Endodermal cell (in vitro differentiated cells): ENCODE data around the gene DDX11. TPM values are rescaled to one million over a fixed set of nuclear protein-coding genes. Genes with fewer than 3 reads are reported as not detected.
"Not testable (repeated sequence)": the region's sequence is repeated elsewhere in the genome, so short reads cannot be mapped to it uniquely, and the experiment has no call there.

Experiments used
- DNase-seq: peaks from one replicate; pipeline ENCODE4 v3.0.0-alpha.2; 2017
- H3K27ac ChIP-seq: 2 replicates; pipeline ENCODE4 v1.5.1; 2013; ENCODE audit warnings: mild to moderate bottlenecking, low read depth, low read length, moderate library complexity
- H3K27me3 ChIP-seq: 2 replicates; pipeline ENCODE4 v1.6.1; 2013; ENCODE audit warnings: mild to moderate bottlenecking, low read length, moderate library complexity; ENCODE audit not compliant: insufficient read depth, control insufficient read depth, poor library complexity, severe bottlenecking
- H3K36me3 ChIP-seq: 2 replicates; pipeline ENCODE4 v1.7.0; 2013; ENCODE audit warnings: mild to moderate bottlenecking, low read length, moderate library complexity; ENCODE audit not compliant: control insufficient read depth, insufficient read depth
- H3K4me1 ChIP-seq: one replicate; pipeline ENCODE4 v1.7.0; 2013; ENCODE audit warnings: low read length; ENCODE audit not compliant: control insufficient read depth, insufficient read depth
- H3K4me3 ChIP-seq: 2 replicates; pipeline ENCODE4 v1.5.1; 2013; ENCODE audit warnings: mild to moderate bottlenecking, low read length, moderate library complexity
- H3K9ac ChIP-seq: 2 replicates; pipeline ENCODE4 v1.6.1; 2013; ENCODE audit warnings: mild to moderate bottlenecking, low read length, moderate library complexity; ENCODE audit not compliant: poor library complexity, severe bottlenecking; ENCODE audit errors: extremely low read depth
- H3K9me3 ChIP-seq: 2 replicates; pipeline ENCODE4 v1.6.1; 2013; ENCODE audit warnings: mild to moderate bottlenecking, low read length, moderate library complexity; ENCODE audit not compliant: control insufficient read depth
- H3K27ac Mint-ChIP-seq: 2 replicates; pipeline ENCODE4 v1.8.0; 2020; ENCODE audit warnings: mixed read lengths
- H3K27me3 Mint-ChIP-seq: 2 replicates; pipeline ENCODE4 v1.8.0; 2021; ENCODE audit warnings: mild to moderate bottlenecking, mixed read lengths; ENCODE audit not compliant: insufficient read depth
- H3K36me3 Mint-ChIP-seq: 2 replicates; pipeline ENCODE4 v1.8.0; 2020; ENCODE audit warnings: low read depth, mixed read lengths
- H3K4me1 Mint-ChIP-seq: 2 replicates; pipeline ENCODE4 v1.8.0; 2020; ENCODE audit warnings: mixed read lengths
- H3K4me3 Mint-ChIP-seq: 2 replicates; pipeline ENCODE4 v1.8.0; 2020; ENCODE audit warnings: mild to moderate bottlenecking, moderate library complexity, mixed read lengths
- H3K9me3 Mint-ChIP-seq: 2 replicates; pipeline ENCODE4 v1.8.0; 2020; ENCODE audit warnings: mild to moderate bottlenecking, mixed read lengths
- WGBS, 2 experiments: methylation state at CpG; one replicate each; pipeline versions ENCODE4 v1.1.5 to v1.1.7; 2013; ENCODE audit warnings: missing lambda C conversion rate in 2 of 2, mixed read lengths in 1 of 2; ENCODE audit not compliant: insufficient coverage in 1 of 2, insufficient read length in 1 of 2; 5-methylcytosine and 5-hydroxymethylcytosine counted together
- total RNA-seq, 2 donors: library from RNA; stranded (reverse); fragmentation: NEBNext Ultra II Directional in 1 of 2; extraction: Animal tissue kit (Norgen Biotek cat#: 25700) in 1 of 2; gene quantifications; 2 replicates in 1 of 2; 3 replicates in 1 of 2; pipeline ENCODE4 v1.2.1, GENCODE V29; 2021
- TF ChIP-seq, protein P1 (sequence below): fragments of 200-600 bp; sonication (generic); conservative IDR thresholded peaks from 2 replicates; pipeline ENCODE4 v1.5.0; 2021; ENCODE audit warnings: antibody characterized with exemption, mild to moderate bottlenecking

DDX11 gene
- total RNA-seq, 2 donors from 2014 or later = 136 to 298 TPM

DNA sequence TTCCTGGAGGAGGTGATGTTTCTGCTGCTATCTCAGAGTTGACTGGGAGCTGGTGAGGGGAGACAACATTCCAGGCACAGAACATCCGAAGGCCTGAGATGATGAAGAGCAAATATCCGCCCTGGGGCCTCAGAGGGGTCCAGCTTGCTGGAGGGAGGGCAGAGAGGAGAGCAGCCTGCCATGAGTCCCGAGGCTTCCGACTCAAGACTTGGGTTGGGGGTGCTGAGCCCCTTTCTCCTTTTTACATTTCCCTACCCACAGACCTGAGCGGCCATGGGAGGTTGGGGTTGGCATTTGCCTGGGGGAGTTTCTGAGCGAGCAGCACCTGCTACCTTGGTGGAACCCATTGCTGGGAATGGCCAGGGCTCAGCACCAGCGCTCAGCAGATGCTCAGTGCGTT, 13.8 kb downstream of the DDX11 start:
- not testable (repeated sequence) for H3K4me1 Mint-ChIP-seq, H3K4me1 ChIP-seq, H3K27ac Mint-ChIP-seq, H3K9me3 ChIP-seq, H3K27me3 ChIP-seq, H3K9me3 Mint-ChIP-seq, H3K27ac ChIP-seq, H3K9ac ChIP-seq, H3K27me3 Mint-ChIP-seq, H3K4me3 ChIP-seq, H3K4me3 Mint-ChIP-seq
- 95 to 100% methylated on average over 1 to 3 of the region's 8 CpGs for WGBS, 2 experiments
- H3K36me3 Mint-ChIP-seq = peaks cover 80% of the 10 kb centered on the region
- peak; percentile 38 for DNase-seq
- peaks cover 15% of the 10 kb centered on the region for H3K36me3 ChIP-seq

DNA sequence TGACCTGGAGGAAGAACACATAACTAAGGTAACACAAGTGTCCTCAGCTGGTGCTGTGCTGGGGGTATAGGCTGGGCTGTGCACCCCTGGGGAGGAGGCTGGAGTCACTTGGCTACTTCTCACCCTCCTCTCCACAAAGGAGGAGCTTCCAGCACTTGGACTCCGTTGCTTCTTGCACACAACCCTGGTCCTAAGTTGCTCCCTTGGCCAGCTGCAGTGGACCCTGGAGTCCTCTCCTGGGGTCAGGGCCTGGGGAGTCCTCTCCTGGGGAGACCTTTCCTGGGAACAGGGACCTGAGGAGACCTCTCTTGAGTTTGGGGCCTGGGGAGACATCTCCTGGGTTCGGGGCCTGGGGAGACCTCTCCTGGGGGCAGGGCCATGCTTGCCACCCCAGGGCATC, 14.3 kb downstream of the DDX11 start:
- H3K36me3 ChIP-seq = peaks cover 13% of the 10 kb centered on the region
- WGBS, 2 experiments = 97% methylated on average over 2 of the region's 2 CpGs; no CpG with 5 or more reads in 1 of the 2 experiments
- not testable (repeated sequence) for H3K4me1 Mint-ChIP-seq, H3K27me3 Mint-ChIP-seq, H3K9ac ChIP-seq, H3K9me3 Mint-ChIP-seq, H3K4me1 ChIP-seq, H3K27me3 ChIP-seq, H3K27ac Mint-ChIP-seq, H3K4me3 Mint-ChIP-seq, H3K4me3 ChIP-seq, H3K27ac ChIP-seq, H3K9me3 ChIP-seq
- peak; percentile 34 for DNase-seq
- peaks cover 79% of the 10 kb centered on the region for H3K36me3 Mint-ChIP-seq

DNA sequence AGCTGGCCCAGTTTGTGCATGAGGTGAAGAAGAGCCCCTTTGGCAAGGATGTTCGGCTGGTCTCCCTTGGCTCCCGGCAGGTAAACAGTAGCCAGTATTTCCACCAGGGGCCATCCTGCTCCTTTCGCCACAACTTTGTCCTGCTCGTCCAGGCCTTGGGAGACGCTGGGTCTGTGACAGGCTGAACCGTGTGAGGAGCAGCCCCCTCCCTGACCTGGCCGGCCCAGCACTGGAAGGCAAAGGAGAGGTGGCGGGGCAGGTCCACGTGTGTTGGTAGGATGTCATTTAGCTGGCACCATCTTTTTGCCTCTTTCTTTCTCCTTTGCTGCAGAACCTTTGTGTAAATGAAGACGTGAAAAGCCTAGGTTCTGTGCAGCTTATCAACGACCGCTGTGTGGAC, 15.4 kb downstream of the DDX11 start:
- H3K4me1 ChIP-seq = no peaks in the 10 kb centered on the region
- TF ChIP-seq, protein P1, sequence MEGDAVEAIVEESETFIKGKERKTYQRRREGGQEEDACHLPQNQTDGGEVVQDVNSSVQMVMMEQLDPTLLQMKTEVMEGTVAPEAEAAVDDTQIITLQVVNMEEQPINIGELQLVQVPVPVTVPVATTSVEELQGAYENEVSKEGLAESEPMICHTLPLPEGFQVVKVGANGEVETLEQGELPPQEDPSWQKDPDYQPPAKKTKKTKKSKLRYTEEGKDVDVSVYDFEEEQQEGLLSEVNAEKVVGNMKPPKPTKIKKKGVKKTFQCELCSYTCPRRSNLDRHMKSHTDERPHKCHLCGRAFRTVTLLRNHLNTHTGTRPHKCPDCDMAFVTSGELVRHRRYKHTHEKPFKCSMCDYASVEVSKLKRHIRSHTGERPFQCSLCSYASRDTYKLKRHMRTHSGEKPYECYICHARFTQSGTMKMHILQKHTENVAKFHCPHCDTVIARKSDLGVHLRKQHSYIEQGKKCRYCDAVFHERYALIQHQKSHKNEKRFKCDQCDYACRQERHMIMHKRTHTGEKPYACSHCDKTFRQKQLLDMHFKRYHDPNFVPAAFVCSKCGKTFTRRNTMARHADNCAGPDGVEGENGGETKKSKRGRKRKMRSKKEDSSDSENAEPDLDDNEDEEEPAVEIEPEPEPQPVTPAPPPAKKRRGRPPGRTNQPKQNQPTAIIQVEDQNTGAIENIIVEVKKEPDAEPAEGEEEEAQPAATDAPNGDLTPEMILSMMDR = no peak
- 94 to 95% methylated on average over 7 to 12 of the region's 12 CpGs for WGBS, 2 experiments
- no peaks in the 10 kb centered on the region for H3K9me3 ChIP-seq
- H3K4me3 ChIP-seq = no peak overlapping the region
- H3K27me3 ChIP-seq = no peaks in the 10 kb centered on the region
- DNase-seq = peak; percentile 42
- H3K36me3 Mint-ChIP-seq = peaks cover 75% of the 10 kb centered on the region
- H3K4me1 Mint-ChIP-seq = no peaks in the 10 kb centered on the region
- H3K36me3 ChIP-seq = peaks cover 8% of the 10 kb centered on the region
- no peak overlapping the region for H3K27ac ChIP-seq
- no peak overlapping the region for H3K4me3 Mint-ChIP-seq
- H3K9me3 Mint-ChIP-seq = no peaks in the 10 kb centered on the region
- H3K9ac ChIP-seq = no peak overlapping the region
- no peak overlapping the region for H3K27ac Mint-ChIP-seq
- no peaks in the 10 kb centered on the region for H3K27me3 Mint-ChIP-seq

DNA sequence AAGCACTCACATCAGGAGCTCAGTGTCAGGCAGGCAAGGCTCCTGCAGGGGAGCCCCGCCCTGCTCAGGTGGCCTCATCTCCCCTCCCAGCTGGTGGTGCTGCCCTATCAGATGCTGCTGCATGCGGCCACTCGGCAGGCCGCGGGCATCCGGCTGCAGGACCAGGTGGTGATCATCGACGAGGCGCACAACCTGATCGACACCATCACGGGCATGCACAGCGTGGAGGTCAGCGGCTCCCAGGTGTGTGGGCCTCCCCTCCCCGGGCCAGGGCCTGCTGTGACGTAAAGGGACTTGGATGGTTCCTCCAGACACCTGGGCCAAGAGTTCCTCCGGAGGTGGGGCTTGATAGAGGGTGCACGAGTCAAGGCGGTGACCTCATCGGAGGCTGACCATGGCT, 18.0 kb downstream of the DDX11 start:
- H3K27me3 Mint-ChIP-seq, H3K4me1 ChIP-seq, H3K27ac ChIP-seq, H3K4me3 ChIP-seq, H3K9me3 Mint-ChIP-seq, H3K27me3 ChIP-seq, H3K9me3 ChIP-seq, H3K4me1 Mint-ChIP-seq, H3K9ac ChIP-seq, H3K4me3 Mint-ChIP-seq, H3K36me3 ChIP-seq: not testable (repeated sequence)
- peaks cover 81% of the 10 kb centered on the region for H3K36me3 Mint-ChIP-seq
- H3K27ac Mint-ChIP-seq = peak overlapping the region; percentile 9
- WGBS, 2 experiments = 95% methylated on average over 14 to 19 of the region's 19 CpGs
- DNase-seq = peak; percentile 33

DNA sequence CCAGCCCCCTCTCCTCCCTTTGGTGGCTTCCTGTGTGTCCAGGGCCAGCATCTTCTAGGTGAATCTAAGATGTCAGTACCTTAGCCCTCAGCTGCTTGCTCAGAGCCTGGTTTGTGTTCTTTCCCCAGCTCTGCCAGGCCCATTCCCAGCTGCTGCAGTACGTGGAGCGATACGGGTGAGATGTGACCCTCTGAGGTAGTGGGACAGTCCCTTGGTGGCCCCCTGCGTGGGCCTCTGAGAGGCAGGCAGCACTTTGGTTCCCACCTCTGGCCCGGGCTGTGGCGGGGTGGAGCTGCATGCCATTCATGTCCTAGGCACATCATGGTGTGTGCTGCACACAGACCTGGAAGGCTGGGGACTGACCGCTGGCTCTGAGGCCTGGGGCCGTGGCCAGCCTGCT, 19.1 kb downstream of the DDX11 start:
- WGBS, 2 experiments = 99% methylated on average over 4 of the region's 8 CpGs; no CpG with 5 or more reads in 1 of the 2 experiments
- Mint-ChIP-seq H3K36me3 (peaks cover 78% of the 10 kb centered on the region), H3K27ac (peak overlapping the region; percentile 9)
- not testable (repeated sequence) for H3K36me3 ChIP-seq, H3K27me3 Mint-ChIP-seq, H3K4me3 Mint-ChIP-seq, H3K27ac ChIP-seq, H3K9ac ChIP-seq, H3K4me1 Mint-ChIP-seq, H3K9me3 ChIP-seq, H3K4me3 ChIP-seq, H3K27me3 ChIP-seq, H3K9me3 Mint-ChIP-seq, H3K4me1 ChIP-seq
- peak; percentile 36 for DNase-seq

DNA sequence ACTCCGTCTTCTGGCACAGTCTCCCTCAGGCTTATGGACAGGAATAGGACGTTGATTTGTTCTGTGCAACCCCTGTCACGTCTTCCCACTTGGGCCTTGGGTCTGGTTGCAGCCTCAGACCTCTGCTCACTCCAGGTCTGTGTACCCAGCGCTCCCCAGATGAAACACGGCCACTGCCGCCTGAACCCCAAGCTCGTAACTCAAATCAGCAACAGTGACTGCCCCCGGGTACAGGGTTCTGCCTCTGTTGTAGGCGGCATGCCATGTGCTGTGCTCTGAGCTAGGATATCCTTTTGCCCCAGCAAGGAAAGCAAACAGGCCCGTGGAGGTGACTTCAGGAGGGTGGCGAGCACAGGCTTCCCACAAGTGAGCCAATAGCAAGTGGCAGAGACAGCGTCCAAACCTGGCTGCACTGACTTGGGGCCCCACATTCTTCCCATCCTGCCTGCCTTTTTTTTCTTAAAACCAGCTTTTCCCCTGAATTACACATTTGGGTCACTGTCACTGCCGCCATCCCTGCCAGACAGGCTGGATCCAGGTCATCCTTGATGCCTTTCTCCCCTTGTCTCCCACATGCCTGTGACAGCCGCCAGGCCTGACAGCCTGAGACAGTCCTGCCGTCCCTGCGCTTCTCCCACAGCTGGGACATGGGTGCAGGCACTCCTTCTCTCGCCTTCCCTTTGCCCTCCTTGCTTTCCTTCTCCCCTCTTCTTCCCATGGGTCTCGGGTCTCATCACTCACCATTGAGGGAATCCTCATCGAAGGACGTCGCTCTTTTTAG, 21.6 kb downstream of the DDX11 start:
- WGBS, 2 experiments = 91 to 95% methylated on average over 3 to 15 of the region's 21 CpGs
- Mint-ChIP-seq H3K27ac (peak overlapping the region; percentile 18), H3K36me3 (peaks cover 77% of the 10 kb centered on the region)
- H3K4me1 ChIP-seq, H3K27me3 Mint-ChIP-seq, H3K9me3 Mint-ChIP-seq, H3K4me1 Mint-ChIP-seq, H3K27me3 ChIP-seq, H3K4me3 ChIP-seq, H3K9me3 ChIP-seq, H3K27ac ChIP-seq, H3K4me3 Mint-ChIP-seq, H3K9ac ChIP-seq, H3K36me3 ChIP-seq: not testable (repeated sequence)
- peak; percentile 36 for DNase-seq
